HepG2 (cell line): ENCODE measurements around the gene GPHN. TPM values are rescaled to one million over a fixed set of nuclear protein-coding genes. Genes with fewer than 3 reads are reported as not detected.
A peak's percentile ranks its signal among the peaks of the same experiment; 100 is the strongest.

Source experiments
- GMEB2 ChIP-seq: IDR thresholded peaks from 2 replicates; pipeline ENCODE4 v1.6.1; 2016; ENCODE audit warnings: missing biosample characterization, missing genetic modification reagents, low read depth
- MLXIP ChIP-seq: sonication (generic); formaldehyde crosslinking; IDR thresholded peaks from 2 replicates; pipeline ENCODE4 v1.9.0; 2021; ENCODE audit warnings: missing genetic modification reagents, borderline replicate concordance
- ZNF350 ChIP-seq: sonication (generic); formaldehyde crosslinking; IDR thresholded peaks from 2 replicates; pipeline ENCODE4 v1.4.0; 2020; ENCODE audit warnings: mild to moderate bottlenecking, low read depth, missing genetic modification reagents, borderline replicate concordance
- polyA plus RNA-seq, 8 experiments: library from polyadenylated mRNA; depleted of rRNA in 3 of 8; stranded (reverse) in 7 of 8; unstranded in 1 of 8; fragments of >200 nt; fragmentation: Illumina TruSeq in 4 of 8; extraction: Trizol in 4 of 8; gene quantifications; 2 replicates each; pipeline versions ENCODE4 v1.2.1 to v1.2.3, GENCODE V29; 2011 to 2016; ENCODE audit warnings: low read depth in 4 of 8, missing spikeins in 1 of 8, mixed read lengths in 1 of 8; ENCODE audit not compliant: insufficient read depth in 1 of 8
- total RNA-seq, 5 experiments: library from RNA; depleted of rRNA; stranded (reverse); fragments of >200 nt; fragmentation: Illumina TruSeq; extraction: Trizol; gene quantifications; 2 replicates each; pipeline ENCODE4 v1.2.3, GENCODE V29; 2016; ENCODE audit warnings: low read depth in 1 of 5
- TF ChIP-seq, protein P1 (sequence below): sonication (generic); formaldehyde crosslinking; IDR thresholded peaks from 2 replicates; pipeline ENCODE4 v1.4.0; 2020; ENCODE audit warnings: missing genetic modification reagents, borderline replicate concordance
- TF ChIP-seq, protein P2 (sequence below): sonication (generic); formaldehyde crosslinking; IDR thresholded peaks from 2 replicates; pipeline ENCODE4 v1.4.0; 2020; ENCODE audit warnings: missing genetic modification reagents, borderline replicate concordance
- TF ChIP-seq, protein P3 (sequence below): sonication (generic); formaldehyde crosslinking; IDR thresholded peaks from 2 replicates; pipeline ENCODE4 v1.4.0; 2020; ENCODE audit warnings: missing genetic modification reagents
- TF ChIP-seq, protein P4 (sequence below): sonication (generic); formaldehyde crosslinking; IDR thresholded peaks from 2 replicates; pipeline ENCODE4 v1.8.0; 2022; ENCODE audit warnings: missing genetic modification reagents, mild to moderate bottlenecking, borderline replicate concordance

Gene GPHN
- total and polyA plus RNA-seq, 2 of the 13 experiments (the other 11 are each of a cell fraction or from before 2014, with no cell fraction given), result 12.7 to 19.2 TPM

GRCh38 chr14:66507722-66508546, at the start of gene GPHN (continued):
- TF ChIP-seq, protein P1, sequence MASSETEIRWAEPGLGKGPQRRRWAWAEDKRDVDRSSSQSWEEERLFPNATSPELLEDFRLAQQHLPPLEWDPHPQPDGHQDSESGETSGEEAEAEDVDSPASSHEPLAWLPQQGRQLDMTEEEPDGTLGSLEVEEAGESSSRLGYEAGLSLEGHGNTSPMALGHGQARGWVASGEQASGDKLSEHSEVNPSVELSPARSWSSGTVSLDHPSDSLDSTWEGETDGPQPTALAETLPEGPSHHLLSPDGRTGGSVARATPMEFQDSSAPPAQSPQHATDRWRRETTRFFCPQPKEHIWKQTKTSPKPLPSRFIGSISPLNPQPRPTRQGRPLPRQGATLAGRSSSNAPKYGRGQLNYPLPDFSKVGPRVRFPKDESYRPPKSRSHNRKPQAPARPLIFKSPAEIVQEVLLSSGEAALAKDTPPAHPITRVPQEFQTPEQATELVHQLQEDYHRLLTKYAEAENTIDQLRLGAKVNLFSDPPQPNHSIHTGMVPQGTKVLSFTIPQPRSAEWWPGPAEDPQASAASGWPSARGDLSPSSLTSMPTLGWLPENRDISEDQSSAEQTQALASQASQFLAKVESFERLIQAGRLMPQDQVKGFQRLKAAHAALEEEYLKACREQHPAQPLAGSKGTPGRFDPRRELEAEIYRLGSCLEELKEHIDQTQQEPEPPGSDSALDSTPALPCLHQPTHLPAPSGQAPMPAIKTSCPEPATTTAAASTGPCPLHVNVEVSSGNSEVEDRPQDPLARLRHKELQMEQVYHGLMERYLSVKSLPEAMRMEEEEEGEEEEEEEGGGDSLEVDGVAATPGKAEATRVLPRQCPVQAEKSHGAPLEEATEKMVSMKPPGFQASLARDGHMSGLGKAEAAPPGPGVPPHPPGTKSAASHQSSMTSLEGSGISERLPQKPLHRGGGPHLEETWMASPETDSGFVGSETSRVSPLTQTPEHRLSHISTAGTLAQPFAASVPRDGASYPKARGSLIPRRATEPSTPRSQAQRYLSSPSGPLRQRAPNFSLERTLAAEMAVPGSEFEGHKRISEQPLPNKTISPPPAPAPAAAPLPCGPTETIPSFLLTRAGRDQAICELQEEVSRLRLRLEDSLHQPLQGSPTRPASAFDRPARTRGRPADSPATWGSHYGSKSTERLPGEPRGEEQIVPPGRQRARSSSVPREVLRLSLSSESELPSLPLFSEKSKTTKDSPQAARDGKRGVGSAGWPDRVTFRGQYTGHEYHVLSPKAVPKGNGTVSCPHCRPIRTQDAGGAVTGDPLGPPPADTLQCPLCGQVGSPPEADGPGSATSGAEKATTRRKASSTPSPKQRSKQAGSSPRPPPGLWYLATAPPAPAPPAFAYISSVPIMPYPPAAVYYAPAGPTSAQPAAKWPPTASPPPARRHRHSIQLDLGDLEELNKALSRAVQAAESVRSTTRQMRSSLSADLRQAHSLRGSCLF (CRISPR knock-in tag), result no peak
- peak; percentile 91 for TF ChIP-seq ZNF350 (CRISPR knock-in tag)
- TF ChIP-seq, protein P2, sequence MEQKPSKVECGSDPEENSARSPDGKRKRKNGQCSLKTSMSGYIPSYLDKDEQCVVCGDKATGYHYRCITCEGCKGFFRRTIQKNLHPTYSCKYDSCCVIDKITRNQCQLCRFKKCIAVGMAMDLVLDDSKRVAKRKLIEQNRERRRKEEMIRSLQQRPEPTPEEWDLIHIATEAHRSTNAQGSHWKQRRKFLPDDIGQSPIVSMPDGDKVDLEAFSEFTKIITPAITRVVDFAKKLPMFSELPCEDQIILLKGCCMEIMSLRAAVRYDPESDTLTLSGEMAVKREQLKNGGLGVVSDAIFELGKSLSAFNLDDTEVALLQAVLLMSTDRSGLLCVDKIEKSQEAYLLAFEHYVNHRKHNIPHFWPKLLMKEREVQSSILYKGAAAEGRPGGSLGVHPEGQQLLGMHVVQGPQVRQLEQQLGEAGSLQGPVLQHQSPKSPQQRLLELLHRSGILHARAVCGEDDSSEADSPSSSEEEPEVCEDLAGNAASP, result peak; percentile 59; the same call in 1 of the 2 replicates
- TF ChIP-seq GMEB2 (CRISPR knock-in tag), result peak; percentile 62; the same call in 1 of the 2 replicates
- TF ChIP-seq, protein P3, sequence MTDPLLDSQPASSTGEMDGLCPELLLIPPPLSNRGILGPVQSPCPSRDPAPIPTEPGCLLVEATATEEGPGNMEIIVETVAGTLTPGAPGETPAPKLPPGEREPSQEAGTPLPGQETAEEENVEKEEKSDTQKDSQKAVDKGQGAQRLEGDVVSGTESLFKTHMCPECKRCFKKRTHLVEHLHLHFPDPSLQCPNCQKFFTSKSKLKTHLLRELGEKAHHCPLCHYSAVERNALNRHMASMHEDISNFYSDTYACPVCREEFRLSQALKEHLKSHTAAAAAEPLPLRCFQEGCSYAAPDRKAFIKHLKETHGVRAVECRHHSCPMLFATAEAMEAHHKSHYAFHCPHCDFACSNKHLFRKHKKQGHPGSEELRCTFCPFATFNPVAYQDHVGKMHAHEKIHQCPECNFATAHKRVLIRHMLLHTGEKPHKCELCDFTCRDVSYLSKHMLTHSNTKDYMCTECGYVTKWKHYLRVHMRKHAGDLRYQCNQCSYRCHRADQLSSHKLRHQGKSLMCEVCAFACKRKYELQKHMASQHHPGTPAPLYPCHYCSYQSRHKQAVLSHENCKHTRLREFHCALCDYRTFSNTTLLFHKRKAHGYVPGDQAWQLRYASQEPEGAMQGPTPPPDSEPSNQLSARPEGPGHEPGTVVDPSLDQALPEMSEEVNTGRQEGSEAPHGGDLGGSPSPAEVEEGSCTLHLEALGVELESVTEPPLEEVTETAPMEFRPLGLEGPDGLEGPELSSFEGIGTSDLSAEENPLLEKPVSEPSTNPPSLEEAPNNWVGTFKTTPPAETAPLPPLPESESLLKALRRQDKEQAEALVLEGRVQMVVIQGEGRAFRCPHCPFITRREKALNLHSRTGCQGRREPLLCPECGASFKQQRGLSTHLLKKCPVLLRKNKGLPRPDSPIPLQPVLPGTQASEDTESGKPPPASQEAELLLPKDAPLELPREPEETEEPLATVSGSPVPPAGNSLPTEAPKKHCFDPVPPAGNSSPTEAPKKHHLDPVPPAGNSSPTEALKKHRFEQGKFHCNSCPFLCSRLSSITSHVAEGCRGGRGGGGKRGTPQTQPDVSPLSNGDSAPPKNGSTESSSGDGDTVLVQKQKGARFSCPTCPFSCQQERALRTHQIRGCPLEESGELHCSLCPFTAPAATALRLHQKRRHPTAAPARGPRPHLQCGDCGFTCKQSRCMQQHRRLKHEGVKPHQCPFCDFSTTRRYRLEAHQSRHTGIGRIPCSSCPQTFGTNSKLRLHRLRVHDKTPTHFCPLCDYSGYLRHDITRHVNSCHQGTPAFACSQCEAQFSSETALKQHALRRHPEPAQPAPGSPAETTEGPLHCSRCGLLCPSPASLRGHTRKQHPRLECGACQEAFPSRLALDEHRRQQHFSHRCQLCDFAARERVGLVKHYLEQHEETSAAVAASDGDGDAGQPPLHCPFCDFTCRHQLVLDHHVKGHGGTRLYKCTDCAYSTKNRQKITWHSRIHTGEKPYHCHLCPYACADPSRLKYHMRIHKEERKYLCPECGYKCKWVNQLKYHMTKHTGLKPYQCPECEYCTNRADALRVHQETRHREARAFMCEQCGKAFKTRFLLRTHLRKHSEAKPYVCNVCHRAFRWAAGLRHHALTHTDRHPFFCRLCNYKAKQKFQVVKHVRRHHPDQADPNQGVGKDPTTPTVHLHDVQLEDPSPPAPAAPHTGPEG, result peak; percentile 75; the same call in 1 of the 2 replicates
- no peak for TF ChIP-seq MLXIP (CRISPR knock-in tag)
- TF ChIP-seq, protein P4, sequence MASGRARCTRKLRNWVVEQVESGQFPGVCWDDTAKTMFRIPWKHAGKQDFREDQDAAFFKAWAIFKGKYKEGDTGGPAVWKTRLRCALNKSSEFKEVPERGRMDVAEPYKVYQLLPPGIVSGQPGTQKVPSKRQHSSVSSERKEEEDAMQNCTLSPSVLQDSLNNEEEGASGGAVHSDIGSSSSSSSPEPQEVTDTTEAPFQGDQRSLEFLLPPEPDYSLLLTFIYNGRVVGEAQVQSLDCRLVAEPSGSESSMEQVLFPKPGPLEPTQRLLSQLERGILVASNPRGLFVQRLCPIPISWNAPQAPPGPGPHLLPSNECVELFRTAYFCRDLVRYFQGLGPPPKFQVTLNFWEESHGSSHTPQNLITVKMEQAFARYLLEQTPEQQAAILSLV, result peak; percentile 70; the same call in 1 of the 2 replicates
